OCI-LY3 (cell line): ENCODE measurements around the gene SNAP91.

Experiments used
- EZH2phosphoT487 ChIP-seq: fragments of 200-600 bp; shearing (Covaris generic); IDR thresholded peaks from 2 replicates; pipeline ENCODE4 v1.6.1; 2018; ENCODE audit warnings: antibody characterized with exemption, mixed run types, low read depth
- TF ChIP-seq, protein P1 (sequence below): fragments of 200-600, 300-600 bp; sonication (generic); IDR thresholded peaks from 2 replicates; pipeline ENCODE4 v1.5.1; 2014; ENCODE audit warnings: antibody characterized with exemption, low read length, low read depth

DNA sequence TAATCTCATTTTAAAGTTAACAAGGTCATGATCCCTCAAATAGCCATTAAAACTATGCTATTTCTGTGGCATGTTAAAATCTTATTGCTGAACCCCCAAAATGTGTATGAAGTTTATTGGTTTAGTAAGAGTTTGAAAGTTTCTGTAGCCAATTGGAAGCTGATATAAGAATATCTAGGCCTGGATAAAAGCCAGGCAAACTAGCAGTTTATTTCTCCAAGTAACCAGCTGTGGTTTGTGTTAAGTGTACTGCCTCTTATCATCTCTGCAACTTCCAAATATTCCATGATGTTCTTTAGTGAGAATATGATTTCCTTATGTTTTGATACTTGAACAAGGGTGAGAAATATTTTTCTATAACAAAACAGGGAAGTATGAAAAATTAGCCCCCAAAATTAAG lies 119.8 kb downstream of the SNAP91 start:
- TF ChIP-seq, protein P1, sequence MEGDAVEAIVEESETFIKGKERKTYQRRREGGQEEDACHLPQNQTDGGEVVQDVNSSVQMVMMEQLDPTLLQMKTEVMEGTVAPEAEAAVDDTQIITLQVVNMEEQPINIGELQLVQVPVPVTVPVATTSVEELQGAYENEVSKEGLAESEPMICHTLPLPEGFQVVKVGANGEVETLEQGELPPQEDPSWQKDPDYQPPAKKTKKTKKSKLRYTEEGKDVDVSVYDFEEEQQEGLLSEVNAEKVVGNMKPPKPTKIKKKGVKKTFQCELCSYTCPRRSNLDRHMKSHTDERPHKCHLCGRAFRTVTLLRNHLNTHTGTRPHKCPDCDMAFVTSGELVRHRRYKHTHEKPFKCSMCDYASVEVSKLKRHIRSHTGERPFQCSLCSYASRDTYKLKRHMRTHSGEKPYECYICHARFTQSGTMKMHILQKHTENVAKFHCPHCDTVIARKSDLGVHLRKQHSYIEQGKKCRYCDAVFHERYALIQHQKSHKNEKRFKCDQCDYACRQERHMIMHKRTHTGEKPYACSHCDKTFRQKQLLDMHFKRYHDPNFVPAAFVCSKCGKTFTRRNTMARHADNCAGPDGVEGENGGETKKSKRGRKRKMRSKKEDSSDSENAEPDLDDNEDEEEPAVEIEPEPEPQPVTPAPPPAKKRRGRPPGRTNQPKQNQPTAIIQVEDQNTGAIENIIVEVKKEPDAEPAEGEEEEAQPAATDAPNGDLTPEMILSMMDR: no peak
- no peak for TF ChIP-seq EZH2phosphoT487
